RPMI7951 (cell line): ENCODE data around the gene RANBP17. TPM values are rescaled to one million over a fixed set of nuclear protein-coding genes. Genes with fewer than 3 reads are reported as not detected.
"Not testable (repeated sequence)": the region's sequence is repeated elsewhere in the genome, so short reads cannot be mapped to it uniquely, and the experiment has no call there.

Experiments
- DNase-seq: peaks from one replicate; pipeline ENCODE4 v3.0.0-alpha.2; 2012; ENCODE audit warnings: low read depth
- total RNA-seq: library from RNA; depleted of rRNA; stranded (reverse); fragments of >200 nt; shearing (Covaris generic); gene quantifications from 2 replicates; pipeline ENCODE4 v1.2.3, GENCODE V29; 2014

Gene RANBP17
- total RNA-seq, 1 experiment from 2014 or later: 9.5 TPM

GRCh38 chr5:170941788-170942187 is 80.0 kb downstream of the RANBP17 start:
- no peak for DNase-seq

GRCh38 chr5:170945275-170945674 is 83.5 kb downstream of the RANBP17 start:
- DNase-seq: no peak

- no peak for DNase-seq
Observed at GRCh38 chr5:170960567-170960966, 98.7 kb downstream of the RANBP17 start.

GRCh38 chr5:170963521-170963920 is 101.7 kb downstream of the RANBP17 start:
- DNase-seq: no peak

GRCh38 chr5:170974461-170974860 is 112.6 kb downstream of the RANBP17 start:
- DNase-seq: peak; percentile 1

- DNase-seq: not testable (repeated sequence)
Observed at GRCh38 chr5:170980261-170980660, 118.4 kb downstream of the RANBP17 start.

GRCh38 chr5:170985486-170985885 is 123.7 kb downstream of the RANBP17 start:
- no peak for DNase-seq

GRCh38 chr5:170986598-170986997 is 124.8 kb downstream of the RANBP17 start:
- DNase-seq: peak; percentile 2

GRCh38 chr5:170993476-170993875 is 131.7 kb downstream of the RANBP17 start:
- no peak for DNase-seq

GRCh38 chr5:171010086-171010485 is 148.3 kb downstream of the RANBP17 start:
- DNase-seq: no peak

GRCh38 chr5:171010816-171011215 is 149.0 kb downstream of the RANBP17 start:
- DNase-seq: no peak

- no peak for DNase-seq
Observed at GRCh38 chr5:171023508-171023907, 161.7 kb downstream of the RANBP17 start.

- DNase-seq: no peak
Observed at GRCh38 chr5:171024084-171024483, 162.3 kb downstream of the RANBP17 start.

- peak; percentile 1 for DNase-seq
Observed at GRCh38 chr5:171029401-171029800, 167.6 kb downstream of the RANBP17 start.

GRCh38 chr5:171031977-171032376 is 170.2 kb downstream of the RANBP17 start:
- no peak for DNase-seq

- DNase-seq: no peak
Observed at GRCh38 chr5:171032435-171032973, 170.7 kb downstream of the RANBP17 start.

- not testable (repeated sequence) for DNase-seq
Observed at GRCh38 chr5:171041893-171042292, 180.1 kb downstream of the RANBP17 start.

GRCh38 chr5:171050916-171051315 is 189.1 kb downstream of the RANBP17 start:
- DNase-seq: no peak

GRCh38 chr5:171055875-171056454 is 194.1 kb downstream of the RANBP17 start:
- DNase-seq: no peak

GRCh38 chr5:171067540-171068130 is 205.8 kb downstream of the RANBP17 start:
- no peak for DNase-seq

- DNase-seq: no peak
Observed at GRCh38 chr5:171074747-171075146, 212.9 kb downstream of the RANBP17 start.

GRCh38 chr5:171080186-171080938 is 218.5 kb downstream of the RANBP17 start:
- DNase-seq: no peak

GRCh38 chr5:171081319-171081718 is 219.5 kb downstream of the RANBP17 start:
- no peak for DNase-seq
